Naive thymus-derived CD4-positive, alpha-beta T cell (primary cell): ENCODE results near the gene TMPRSS4. TPM values are rescaled to one million over a fixed set of nuclear protein-coding genes. Genes with fewer than 3 reads are reported as not detected.

Source experiments
- ATAC-seq: fragments of 150-1000 bp; cut with Tn5 transposase; 2 replicates; pipeline ENCODE4 v1.10.0; 2021; ENCODE audit warnings: mild to moderate bottlenecking, moderate library complexity
- CTCF ChIA-PET: fragments of 350-600 bp; sonication (Branson Sonifier 250); formaldehyde crosslinking; loops from one replicate; lab custom pipeline; 2021; ENCODE audit warnings: antibody characterized with exemption; lab: Charles Lee
- POLR2A ChIA-PET: fragments of 350-600 bp; sonication (Branson Sonifier 250); formaldehyde crosslinking; loops from one replicate; lab custom pipeline; 2021; ENCODE audit warnings: antibody characterized with exemption, inconsistent platforms; lab: Charles Lee
- DNase-seq, 9 donors: peaks; one replicate each; pipeline versions ENCODE4 v3.0.0 to v3.0.0-alpha.2; 2020 to 2022; ENCODE audit warnings: mixed read lengths in 1 of 9
- H3K27ac ChIP-seq: one replicate; pipeline ENCODE4 v1.7.0; 2013; ENCODE audit warnings: mild to moderate bottlenecking, low read depth, low read length, moderate library complexity
- H3K27me3 ChIP-seq, 2 donors: one replicate each; pipeline ENCODE4 v1.7.0; 2013; ENCODE audit warnings: low read length in 2 of 2, mild to moderate bottlenecking in 2 of 2, moderate library complexity in 2 of 2; ENCODE audit not compliant: control insufficient read depth in 2 of 2, insufficient read depth in 2 of 2
- H3K36me3 ChIP-seq, 3 experiments: 1 replicate in 2 of 3; 2 replicates in 1 of 3; pipeline ENCODE4 v1.7.0; 2013; ENCODE audit warnings: low read length in 3 of 3, mild to moderate bottlenecking in 3 of 3, moderate library complexity in 1 of 3; ENCODE audit not compliant: insufficient read depth in 3 of 3, control insufficient read depth in 2 of 3
- H3K4me1 ChIP-seq, 2 donors: one replicate each; pipeline ENCODE4 v1.7.0; 2013; ENCODE audit warnings: low read length in 2 of 2, mild to moderate bottlenecking in 2 of 2, moderate library complexity in 1 of 2; ENCODE audit not compliant: control insufficient read depth in 2 of 2, insufficient read depth in 2 of 2
- H3K4me3 ChIP-seq: 2 replicates; pipeline ENCODE4 v1.7.0; 2013; ENCODE audit warnings: mild to moderate bottlenecking, low read length
- H3K9me3 ChIP-seq, 3 experiments: 1 replicate in 2 of 3; 2 replicates in 1 of 3; pipeline ENCODE4 v1.7.0; 2013; ENCODE audit warnings: low read length in 3 of 3; ENCODE audit not compliant: control insufficient read depth in 2 of 3
- H3K27ac Mint-ChIP-seq, 9 donors: one replicate each; pipeline ENCODE4 v1.8.0; 2020 to 2022; ENCODE audit warnings: mixed read lengths in 9 of 9, mild to moderate bottlenecking in 8 of 9, moderate library complexity in 5 of 9, inconsistent platforms in 2 of 9
- H3K27me3 Mint-ChIP-seq, 5 donors: one replicate each; pipeline ENCODE4 v1.8.0; 2021 to 2022; ENCODE audit warnings: mixed read lengths in 5 of 5, mild to moderate bottlenecking in 1 of 5
- H3K36me3 Mint-ChIP-seq, 5 donors: one replicate each; pipeline ENCODE4 v1.8.0; 2020 to 2022; ENCODE audit warnings: mixed read lengths in 5 of 5, mild to moderate bottlenecking in 3 of 5, inconsistent platforms in 1 of 5
- H3K4me1 Mint-ChIP-seq, 7 donors: one replicate each; pipeline ENCODE4 v1.8.0; 2020 to 2022; ENCODE audit warnings: mixed read lengths in 7 of 7, mild to moderate bottlenecking in 3 of 7, inconsistent platforms in 1 of 7
- H3K4me3 Mint-ChIP-seq, 10 donors: one replicate each; pipeline ENCODE4 v1.8.0; 2020 to 2022; ENCODE audit warnings: mild to moderate bottlenecking in 10 of 10, mixed read lengths in 10 of 10, moderate library complexity in 6 of 10, inconsistent platforms in 2 of 10
- H3K9me3 Mint-ChIP-seq, 11 donors: one replicate each; pipeline ENCODE4 v1.8.0; 2020 to 2022; ENCODE audit warnings: mixed read lengths in 11 of 11, mild to moderate bottlenecking in 4 of 11, inconsistent platforms in 1 of 11, moderate library complexity in 1 of 11
- intact Hi-C, 2 donors: fragments of 100-400 bp; cut with micrococcal nuclease; formaldehyde crosslinking; loops; one replicate each; pipeline ENCODE4 v1.15.1; 2023
- polyA plus RNA-seq, 2 donors: library from polyadenylated mRNA; unstranded; fragments of 300-500 nt; fragmentation: Illumina TruSeq; gene quantifications; one replicate each; pipeline ENCODE4 v1.2.3, GENCODE V29; 2021
- total RNA-seq, 6 experiments: library from RNA in 5 of 6; stranded (reverse) in 5 of 6; gene quantifications; 1 replicate in 5 of 6; 2 replicates in 1 of 6; pipeline ENCODE4 v1.2.3 and lab custom pipeline; 2021 to 2026

TMPRSS4 gene
- total and polyA plus RNA-seq, 7 experiments from 2014 or later: not detected

- Mint-ChIP-seq H3K36me3 (no peaks in the 10 kb centered on the region), H3K4me3 (no peak overlapping the region), H3K4me1 (peaks cover 0 to 9% (median 0%) of the 10 kb centered on the region in 7 donors), H3K27ac (no peak overlapping the region), H3K27me3 (peaks cover 0 to 23% (median 4%) of the 10 kb centered on the region in 5 donors), H3K9me3 (peaks cover 0 to 3% (median 0%) of the 10 kb centered on the region in 11 donors)
- Histone ChIP-seq H3K9me3 (no peaks in the 10 kb centered on the region), H3K27me3 (no peaks in the 10 kb centered on the region), H3K4me1 (peaks cover 0 to 5% of the 10 kb centered on the region in 2 donors), H3K36me3 (no peaks in the 10 kb centered on the region), H3K27ac (no peak overlapping the region), H3K4me3 (no peak overlapping the region)
- ATAC-seq (no peak), DNase-seq (no peak)
- CTCF ChIA-PET: no interaction called here
- POLR2A ChIA-PET: no interaction called here
- intact Hi-C loops: no loop called here
Observed at GRCh38 chr11:118168316-118168715, 91.4 kb downstream of the TMPRSS4 start.

GRCh38 chr11:118168751-118169150 lies 91.9 kb downstream of the TMPRSS4 start:
- no peak overlapping the region for H3K27ac ChIP-seq
- no peak overlapping the region for H3K4me3 Mint-ChIP-seq
- intact Hi-C loops: no loop called here

GRCh38 chr11:118169300-118170140 lies 92.6 kb downstream of the TMPRSS4 start:
- Mint-ChIP-seq H3K27me3 (peaks cover 0 to 22% (median 4%) of the 10 kb centered on the region in 5 donors), H3K4me3 (no peak overlapping the region), H3K27ac (no peak overlapping the region), H3K36me3 (no peaks in the 10 kb centered on the region), H3K4me1 (peaks cover 0 to 9% (median 0%) of the 10 kb centered on the region in 7 donors), H3K9me3 (no peaks in the 10 kb centered on the region)
- H3K36me3 ChIP-seq: no peaks in the 10 kb centered on the region
- H3K4me3 ChIP-seq: no peak overlapping the region
- ATAC-seq (no peak), DNase-seq (no peak)
- H3K9me3 ChIP-seq: no peaks in the 10 kb centered on the region
- ChIA-PET CTCF (interaction anchor here (3.1 kb wide), 1 partner anchor 26 kb away, joined by 9 read pairs; no protein-coding TSS in a partner anchor), POLR2A (no interaction called here)
- peaks cover 0 to 5% of the 10 kb centered on the region in 2 donors for H3K4me1 ChIP-seq
- H3K27ac ChIP-seq: no peak overlapping the region
- H3K27me3 ChIP-seq: no peaks in the 10 kb centered on the region
- intact Hi-C loops: no loop called here

More at GRCh38 chr11:118168751-118169150, 91.9 kb downstream of the TMPRSS4 start:
- Mint-ChIP-seq H3K9me3 (no peaks in the 10 kb centered on the region), H3K4me1 (peaks cover 0 to 9% (median 0%) of the 10 kb centered on the region in 7 donors), H3K36me3 (no peaks in the 10 kb centered on the region), H3K27ac (no peak overlapping the region), H3K27me3 (peaks cover 0 to 20% (median 4%) of the 10 kb centered on the region in 5 donors)
- H3K27me3 ChIP-seq: no peaks in the 10 kb centered on the region
- CTCF ChIA-PET: no interaction called here
- H3K4me1 ChIP-seq: peaks cover 0 to 5% of the 10 kb centered on the region in 2 donors
- POLR2A ChIA-PET: no interaction called here
- H3K4me3 ChIP-seq: no peak overlapping the region
- H3K9me3 ChIP-seq: no peaks in the 10 kb centered on the region
- DNase-seq (no peak), ATAC-seq (no peak)
- no peaks in the 10 kb centered on the region for H3K36me3 ChIP-seq

- no peaks in the 10 kb centered on the region for H3K36me3 Mint-ChIP-seq
- ChIA-PET CTCF (interaction anchor here (0.7 to 3.1 kb wide), 6 partner anchors 25 to 327 kb away, joined by 3 to 14 read pairs (median 6); no protein-coding TSS in a partner anchor), POLR2A (interaction anchor here (0.6 kb wide), 1 partner anchor 48 kb away, joined by 3 read pairs; no protein-coding TSS in a partner anchor)
- Histone ChIP-seq H3K27me3 (no peaks in the 10 kb centered on the region), H3K27ac (no peak overlapping the region), H3K4me1 (peaks cover 0 to 5% of the 10 kb centered on the region in 2 donors), H3K9me3 (no peaks in the 10 kb centered on the region), H3K36me3 (no peaks in the 10 kb centered on the region), H3K4me3 (no peak overlapping the region)
- ATAC-seq (no peak), DNase-seq (no peak)
- no peaks in the 10 kb centered on the region for H3K9me3 Mint-ChIP-seq
- H3K27me3 Mint-ChIP-seq: peaks cover 0 to 24% (median 4%) of the 10 kb centered on the region in 5 donors
- no peak overlapping the region for H3K4me3 Mint-ChIP-seq
- intact Hi-C loops: no loop called here
- peaks cover 0 to 9% (median 0%) of the 10 kb centered on the region in 7 donors for H3K4me1 Mint-ChIP-seq
- H3K27ac Mint-ChIP-seq: no peak overlapping the region
Observed at GRCh38 chr11:118170231-118170630, 93.4 kb downstream of the TMPRSS4 start.

GRCh38 chr11:118170882-118171268 lies 94.0 kb downstream of the TMPRSS4 start:
- peaks cover 0 to 29% (median 4%) of the 10 kb centered on the region in 5 donors for H3K27me3 Mint-ChIP-seq
- Histone ChIP-seq H3K9me3 (no peaks in the 10 kb centered on the region), H3K27ac (no peak overlapping the region), H3K36me3 (no peaks in the 10 kb centered on the region), H3K4me1 (peaks cover 0 to 5% of the 10 kb centered on the region in 2 donors), H3K4me3 (no peak overlapping the region), H3K27me3 (no peaks in the 10 kb centered on the region)
- CTCF ChIA-PET: interaction anchor here (0.5 to 3.1 kb wide), 27 partner anchors 11 to 748 kb away, joined by 3 to 14 read pairs (median 4); no protein-coding TSS in a partner anchor
- H3K36me3 Mint-ChIP-seq: no peaks in the 10 kb centered on the region
- ATAC-seq: no peak
- H3K9me3 Mint-ChIP-seq: no peaks in the 10 kb centered on the region
- no peak for DNase-seq
- peaks cover 0 to 9% (median 2%) of the 10 kb centered on the region in 7 donors for H3K4me1 Mint-ChIP-seq
- intact Hi-C loops: loop anchor here (1.0 kb wide), 2 partner anchors 26 to 364 kb away; no protein-coding TSS in a partner anchor
- no peak overlapping the region for H3K27ac Mint-ChIP-seq
- POLR2A ChIA-PET: interaction anchor here (0.6 kb wide), 1 partner anchor 47 kb away, joined by 3 read pairs; no protein-coding TSS in a partner anchor
- no peak overlapping the region for H3K4me3 Mint-ChIP-seq
